HG03175 (cell line): Measurements from ENCODE around the gene CCNY.
A peak's percentile ranks its signal among the peaks of the same experiment; 100 is the strongest.

Source experiments
- ATAC-seq: cut with Tn5 transposase; IDR thresholded peaks from one replicate; pipeline ENCODE4 v1.9.1; 2021; ENCODE audit warnings: mild to moderate bottlenecking, moderate library complexity; ENCODE audit not compliant: unreplicated experiment

The CCNY gene

DNA sequence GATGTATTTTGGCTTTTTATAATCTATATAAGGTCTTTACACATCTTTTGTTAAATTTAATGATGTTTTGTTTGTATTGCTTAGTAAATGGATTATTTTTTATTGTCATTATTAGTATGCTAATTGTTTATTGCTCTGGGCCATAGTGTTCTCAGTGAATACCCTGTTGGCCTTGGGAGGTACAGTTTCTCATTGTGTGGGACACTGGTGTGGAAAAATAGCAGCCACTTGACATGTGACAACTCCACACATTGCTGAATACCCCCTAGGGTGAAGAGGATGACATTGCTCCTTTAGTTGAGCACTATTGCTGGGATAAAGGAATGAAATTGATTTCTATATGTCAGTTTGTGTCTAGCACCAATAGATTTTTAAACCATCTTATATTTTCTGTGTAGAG lies 130.9 kb downstream of the CCNY start:
- ATAC-seq = no peak

- ATAC-seq = no peak
Observed at GRCh38 chr10:35470248-35470924, 134.1 kb downstream of the CCNY start.

DNA sequence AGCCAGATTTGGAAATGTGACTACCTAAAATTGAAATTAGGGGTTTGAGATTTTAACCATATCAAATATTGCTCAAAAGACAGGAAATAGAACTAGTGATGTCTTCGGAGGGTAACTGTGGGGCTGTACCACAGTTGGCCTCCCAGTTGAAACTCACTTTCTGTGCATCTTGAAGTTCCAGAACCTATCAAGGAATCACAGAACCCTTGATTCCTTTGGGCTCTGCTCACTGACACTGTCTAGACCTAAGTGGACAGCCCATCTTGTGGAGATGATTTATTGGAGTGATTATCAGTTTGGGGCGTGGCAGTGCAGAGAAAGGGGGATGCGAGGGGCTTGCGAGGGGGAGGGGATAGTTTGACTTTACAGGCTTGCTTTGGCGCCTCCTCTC lies 134.6 kb downstream of the CCNY start:
- no peak for ATAC-seq

GRCh38 chr10:35471435-35471834 lies 135.1 kb downstream of the CCNY start:
- no peak for ATAC-seq

DNA sequence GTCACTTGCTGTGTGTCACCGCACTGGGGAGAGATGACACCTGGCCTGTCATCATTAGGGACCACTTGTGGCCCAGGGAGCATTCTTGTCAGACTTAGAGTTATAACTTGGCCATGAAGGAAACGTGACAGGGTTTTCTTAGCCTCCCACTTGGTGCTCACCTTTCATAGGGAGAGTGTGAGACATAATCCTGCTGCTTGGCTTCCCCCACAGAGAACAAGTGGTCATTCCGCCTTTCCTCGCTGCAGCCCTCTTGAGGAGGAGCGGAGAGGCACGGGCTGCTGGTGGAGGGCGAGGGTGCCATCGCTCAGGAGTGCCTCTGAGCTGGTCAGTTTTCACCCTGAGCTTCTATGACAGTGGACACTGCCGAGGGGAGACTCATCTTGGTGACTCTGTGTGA lies 143.8 kb downstream of the CCNY start:
- ATAC-seq = no peak

DNA sequence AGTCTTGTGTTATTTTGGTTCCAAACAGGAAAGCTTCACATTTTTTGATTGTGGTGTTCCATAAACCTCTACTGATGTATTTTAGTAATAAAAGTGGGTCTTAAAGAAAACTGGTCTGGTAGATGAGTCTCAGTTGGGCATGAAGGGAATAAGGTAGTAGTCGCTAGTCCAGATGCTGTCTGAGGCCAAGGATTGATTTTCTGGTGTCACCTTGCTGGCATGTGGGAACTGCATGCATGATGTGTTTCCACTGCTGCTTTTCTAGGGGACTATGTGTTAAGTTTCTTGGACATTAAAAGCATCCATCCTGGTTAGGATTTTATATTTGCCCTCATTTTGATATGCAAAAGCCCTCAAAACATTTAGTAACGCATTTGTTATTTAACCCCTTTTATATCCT lies 145.1 kb downstream of the CCNY start:
- ATAC-seq = no peak

DNA sequence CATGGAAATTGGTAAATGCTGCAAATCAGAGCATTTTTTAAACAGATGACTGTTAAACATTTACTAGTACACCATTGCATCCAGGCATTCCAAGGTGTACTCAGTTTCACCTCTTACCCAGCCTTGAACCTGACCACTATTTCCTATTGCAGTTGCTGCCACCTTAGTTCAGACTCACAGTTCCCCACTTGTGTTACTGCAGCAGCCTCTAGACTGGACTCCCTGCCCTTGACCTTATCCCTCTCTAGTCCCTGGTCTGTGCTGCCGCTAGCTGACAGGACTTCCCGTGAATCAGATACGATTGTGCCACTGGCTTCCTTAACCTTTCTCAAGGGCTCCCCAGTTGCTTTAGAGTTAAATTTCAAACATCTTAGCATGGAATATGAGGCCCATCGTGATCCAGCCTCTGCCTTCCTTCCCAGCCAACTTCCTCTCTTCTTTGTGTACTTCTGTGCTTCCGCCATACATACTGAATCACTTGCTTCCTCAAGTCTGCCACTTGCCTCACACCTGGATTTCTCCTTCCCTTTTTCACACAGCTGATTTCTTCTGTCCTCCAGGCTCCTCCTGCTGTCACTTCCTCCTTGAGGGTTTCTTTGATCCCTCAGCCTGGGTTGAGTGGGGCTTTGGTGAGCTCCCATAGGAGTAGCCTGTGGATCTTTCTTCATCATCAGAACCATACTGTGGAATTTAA lies 150.1 kb downstream of the CCNY start:
- no peak for ATAC-seq

GRCh38 chr10:35487336-35488034 lies 151.2 kb downstream of the CCNY start:
- no peak for ATAC-seq

- no peak for ATAC-seq
Observed at GRCh38 chr10:35488228-35488627, 151.9 kb downstream of the CCNY start.

DNA sequence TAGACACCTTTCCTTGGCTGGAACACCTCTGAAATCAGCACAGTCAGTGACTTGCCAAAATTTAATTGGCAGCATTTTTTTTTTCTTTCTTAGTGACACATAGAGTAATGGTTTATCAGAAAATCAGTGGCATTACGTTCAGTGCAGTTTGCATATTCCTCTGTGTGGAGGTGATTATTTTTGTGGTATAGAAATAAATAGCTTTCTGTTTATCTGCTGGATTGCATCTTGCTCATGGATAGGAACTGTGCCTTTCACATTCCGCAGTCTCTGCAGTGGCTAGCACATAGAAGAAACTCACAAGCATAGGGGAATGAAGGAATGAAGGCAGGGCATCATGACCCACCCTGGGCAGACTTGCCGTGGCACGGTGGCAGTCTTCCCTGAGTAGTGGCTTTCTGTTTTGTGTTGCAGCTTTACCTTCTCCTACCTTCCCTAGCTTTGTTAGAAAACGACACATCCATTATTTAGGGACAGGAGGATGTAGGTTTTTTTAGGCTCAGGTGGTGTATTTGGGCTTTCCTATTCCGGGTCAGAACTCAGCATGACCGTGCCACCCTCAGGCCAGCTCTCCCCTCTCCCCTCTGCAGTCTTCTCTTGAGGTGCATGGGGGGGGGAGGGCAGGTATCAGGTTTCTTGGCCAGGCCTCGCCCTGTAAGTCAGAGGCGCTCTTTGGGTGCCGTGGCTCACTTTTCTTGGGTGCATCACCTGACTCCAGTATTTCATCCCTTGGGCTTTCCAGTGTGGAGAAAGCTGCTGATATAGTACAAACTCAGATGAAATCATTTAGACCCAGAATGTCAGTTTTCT lies 156.3 kb downstream of the CCNY start:
- ATAC-seq = no peak

- no peak for ATAC-seq
Observed at GRCh38 chr10:35493196-35494118, 157.1 kb downstream of the CCNY start.

DNA sequence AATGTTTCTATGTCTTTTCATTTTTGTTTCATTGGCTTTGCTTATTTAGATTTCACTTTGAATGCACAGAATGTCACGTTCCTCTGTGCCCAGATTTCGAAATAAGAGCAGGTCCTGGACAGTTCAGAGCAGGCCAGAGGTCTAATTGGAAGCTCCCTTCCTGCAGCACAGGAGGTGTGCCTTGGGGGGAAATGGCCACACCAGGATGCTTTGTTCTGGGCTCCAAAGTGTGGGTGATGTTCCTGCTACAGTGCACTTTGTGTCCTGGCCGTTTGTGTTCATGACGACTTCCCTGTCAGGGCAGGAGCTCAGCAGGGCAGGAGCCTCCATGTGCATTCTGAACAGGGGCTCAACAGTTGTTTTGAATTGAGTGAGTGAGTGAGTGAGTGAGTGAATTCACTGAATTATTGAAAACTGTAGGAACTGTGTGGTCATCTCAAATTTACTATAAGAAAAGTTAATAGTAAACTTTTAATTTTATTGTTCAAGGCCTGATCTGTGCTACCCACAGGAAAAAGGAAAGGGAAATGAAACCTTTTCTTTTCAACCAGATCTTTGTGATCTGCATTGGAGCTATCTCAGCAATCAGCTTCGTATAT lies 159.3 kb downstream of the CCNY start:
- ATAC-seq = peak; percentile 77

DNA sequence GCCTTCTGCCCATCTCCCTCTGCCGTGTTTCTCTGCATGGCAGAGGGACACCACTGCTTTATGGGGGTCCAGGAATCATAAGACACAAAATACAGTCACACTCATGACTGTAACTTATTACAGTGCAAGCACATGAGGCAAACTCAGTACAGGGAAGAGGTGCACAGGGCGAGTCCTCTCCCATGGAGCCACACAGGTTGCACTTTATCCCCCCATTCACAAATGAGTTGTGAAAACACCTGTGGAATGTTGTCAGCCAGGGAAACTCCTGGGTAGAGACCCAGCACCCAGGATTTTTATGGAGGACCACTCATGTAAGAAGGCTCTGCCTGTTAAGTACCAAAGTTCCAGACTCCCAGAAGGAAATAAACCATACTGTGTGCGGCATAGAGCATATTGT lies 161.6 kb downstream of the CCNY start:
- no peak for ATAC-seq

- ATAC-seq = peak; percentile 57
Observed at GRCh38 chr10:35498693-35499092, 162.4 kb downstream of the CCNY start.

- no peak for ATAC-seq
Observed at GRCh38 chr10:35501923-35502322, 165.6 kb downstream of the CCNY start.

- ATAC-seq = no peak
Observed at GRCh38 chr10:35502692-35503091, 166.4 kb downstream of the CCNY start.

DNA sequence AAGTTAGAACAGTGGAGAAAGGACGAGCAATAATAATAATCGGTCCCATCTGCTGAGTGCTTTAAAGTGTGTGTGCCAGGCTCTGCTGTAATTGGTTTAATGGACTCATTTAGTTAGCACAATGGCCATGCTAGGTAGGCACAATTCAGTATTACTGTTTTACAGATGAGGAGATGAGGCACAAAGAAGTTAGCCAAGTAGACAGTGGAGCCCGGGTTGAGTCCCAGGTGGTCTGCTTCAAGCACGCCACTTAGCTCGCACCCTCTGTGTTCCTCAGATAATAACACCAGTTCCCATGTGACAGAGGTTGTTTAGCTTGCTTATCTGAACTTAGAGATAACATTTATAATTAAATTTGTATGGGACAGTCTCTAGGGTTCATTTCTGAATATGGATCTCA lies 167.3 kb downstream of the CCNY start:
- ATAC-seq = no peak

DNA sequence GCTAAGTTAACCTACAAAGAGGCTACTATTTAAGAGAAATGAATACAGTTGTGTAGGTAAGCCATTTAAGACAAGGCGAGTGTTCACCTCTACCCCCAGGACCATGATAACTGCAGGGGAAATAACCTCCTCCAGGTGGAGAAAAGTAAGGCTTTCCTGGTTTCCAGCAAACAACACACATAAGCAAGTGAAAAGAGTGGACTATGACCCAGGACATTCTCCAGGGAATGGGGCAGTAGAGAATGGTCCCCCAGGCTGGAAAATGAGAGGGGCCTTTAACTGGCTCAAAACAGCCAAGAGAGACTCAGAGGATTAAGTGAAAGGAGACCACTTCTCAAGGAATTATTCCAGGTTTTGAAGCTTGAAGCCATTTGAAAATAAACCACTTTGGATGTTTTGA lies 167.8 kb downstream of the CCNY start:
- no peak for ATAC-seq

DNA sequence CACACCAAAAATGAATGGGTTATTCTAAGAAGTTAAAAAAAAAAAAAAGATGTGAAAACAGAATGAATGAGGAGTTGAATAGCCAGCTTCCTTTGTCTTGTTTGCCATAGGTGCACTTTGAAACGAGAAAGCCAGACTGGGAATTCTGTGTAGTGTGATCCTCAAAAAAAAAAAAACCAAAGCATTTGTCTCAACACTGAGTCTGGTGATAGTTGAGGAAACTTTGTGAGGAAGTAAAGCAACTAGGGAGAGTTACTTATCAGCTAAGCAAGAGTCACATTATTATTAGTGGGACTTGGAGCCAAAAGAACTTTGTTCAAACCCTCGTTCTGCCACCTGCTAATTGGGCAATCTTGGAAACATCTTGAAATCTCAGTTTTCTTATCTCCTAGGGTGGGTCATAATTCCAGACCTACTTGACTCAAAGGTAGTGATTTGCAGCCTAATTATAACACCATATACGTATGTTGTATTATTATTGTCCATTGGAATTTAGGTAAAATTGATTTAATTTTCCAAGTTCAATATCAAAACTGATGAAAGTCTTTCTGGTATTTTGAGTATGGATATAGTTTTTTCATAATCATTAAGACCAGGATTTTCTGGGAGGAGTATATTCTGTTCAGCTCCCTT lies 169.0 kb downstream of the CCNY start:
- no peak for ATAC-seq
